ENCODE data around the gene VPS18. TPM values are rescaled to one million over a fixed set of nuclear protein-coding genes. Genes with fewer than 3 reads are reported as not detected.

The VPS18 gene, protein sequence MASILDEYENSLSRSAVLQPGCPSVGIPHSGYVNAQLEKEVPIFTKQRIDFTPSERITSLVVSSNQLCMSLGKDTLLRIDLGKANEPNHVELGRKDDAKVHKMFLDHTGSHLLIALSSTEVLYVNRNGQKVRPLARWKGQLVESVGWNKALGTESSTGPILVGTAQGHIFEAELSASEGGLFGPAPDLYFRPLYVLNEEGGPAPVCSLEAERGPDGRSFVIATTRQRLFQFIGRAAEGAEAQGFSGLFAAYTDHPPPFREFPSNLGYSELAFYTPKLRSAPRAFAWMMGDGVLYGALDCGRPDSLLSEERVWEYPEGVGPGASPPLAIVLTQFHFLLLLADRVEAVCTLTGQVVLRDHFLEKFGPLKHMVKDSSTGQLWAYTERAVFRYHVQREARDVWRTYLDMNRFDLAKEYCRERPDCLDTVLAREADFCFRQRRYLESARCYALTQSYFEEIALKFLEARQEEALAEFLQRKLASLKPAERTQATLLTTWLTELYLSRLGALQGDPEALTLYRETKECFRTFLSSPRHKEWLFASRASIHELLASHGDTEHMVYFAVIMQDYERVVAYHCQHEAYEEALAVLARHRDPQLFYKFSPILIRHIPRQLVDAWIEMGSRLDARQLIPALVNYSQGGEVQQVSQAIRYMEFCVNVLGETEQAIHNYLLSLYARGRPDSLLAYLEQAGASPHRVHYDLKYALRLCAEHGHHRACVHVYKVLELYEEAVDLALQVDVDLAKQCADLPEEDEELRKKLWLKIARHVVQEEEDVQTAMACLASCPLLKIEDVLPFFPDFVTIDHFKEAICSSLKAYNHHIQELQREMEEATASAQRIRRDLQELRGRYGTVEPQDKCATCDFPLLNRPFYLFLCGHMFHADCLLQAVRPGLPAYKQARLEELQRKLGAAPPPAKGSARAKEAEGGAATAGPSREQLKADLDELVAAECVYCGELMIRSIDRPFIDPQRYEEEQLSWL
- 39.4 and 42.5 TPM in 2 replicates for total RNA-seq (2014; rRNA removed; shearing (Covaris generic))
- 4.7 and 5.9 TPM in 2 replicates for polyA plus RNA-seq (2016; fragmentation: Nextera tagmentation; extraction: Ambion mirVana)
- long read RNA-seq, partial matches to known transcripts, result 1 of 4 reads
- long read RNA-seq, other reads (novel, unspliced or antisense), result 2 of 4 reads

DNA sequence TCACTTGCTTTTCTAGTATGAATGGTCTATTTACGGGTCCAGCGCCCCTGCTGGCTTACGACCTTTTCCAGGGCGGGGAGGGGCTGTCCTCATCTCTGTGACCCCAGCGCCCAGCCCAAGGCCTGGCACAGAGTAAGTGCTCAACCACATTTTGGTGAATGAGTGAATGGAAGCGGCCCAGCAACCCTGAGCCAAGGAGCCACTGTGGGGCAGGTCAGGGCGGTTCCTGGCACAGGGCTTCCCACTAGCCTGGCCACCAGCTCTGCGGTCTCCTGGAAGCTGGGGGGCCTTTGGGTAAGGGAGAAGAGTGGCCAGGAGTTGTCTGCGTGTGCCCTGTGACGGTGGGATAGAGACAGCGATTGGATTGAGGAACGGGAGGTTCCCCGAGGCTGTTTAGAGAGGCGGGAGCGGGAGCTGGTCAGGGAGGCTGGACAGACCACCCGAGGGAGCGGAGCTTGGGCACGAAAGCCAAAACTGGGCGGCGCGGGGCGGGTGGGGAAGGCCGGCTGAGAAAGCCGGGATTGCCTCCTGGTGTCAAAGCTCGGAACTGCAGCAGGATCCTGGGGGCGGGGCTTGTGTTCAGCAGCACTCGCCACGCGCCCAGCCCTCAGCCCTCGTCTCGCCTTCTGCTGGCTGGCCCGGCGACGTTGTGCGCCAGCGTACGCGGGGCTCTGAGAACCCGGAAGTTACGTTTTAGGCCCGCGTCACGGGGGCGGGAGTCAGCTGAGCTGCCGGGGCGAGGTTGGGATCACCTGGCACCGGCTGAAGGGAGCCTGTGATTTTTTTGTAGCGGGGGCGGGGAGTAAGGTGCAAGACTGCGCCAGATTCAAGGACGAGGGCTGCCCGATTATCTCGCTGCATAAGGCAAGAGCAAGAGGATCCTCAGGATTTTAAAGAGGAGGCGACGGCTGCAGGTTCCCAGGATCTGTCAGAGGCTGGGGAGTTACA, at the start of gene VPS18:
TSS of gene VPS18 (plus strand) at position 718 of the 948 bp plus-strand sequence. CDS start 319 bp downstream, outside the sequence.
- Mint-ChIP-seq H3K27me3 (ENCODE audit: insufficient read depth, low read depth, poor library complexity) (peaks cover 21% of the 10 kb centered on the region), H3K4me1 (peaks cover 9% of the 10 kb centered on the region), H3K4me3 (peak within 1 kb of the TSS; percentile 94), H3K27ac (peak within 1 kb of the TSS; percentile 98), H3K9me3 (no peaks in the 10 kb centered on the region; the same call in 2 of the 3 replicates), H3K36me3 (ENCODE audit: low read depth) (peaks cover 36% of the 10 kb centered on the region)
- TF ChIP-seq CREB1 (CRISPR knock-in tag; IDR thresholded peaks at IDR 0.05; ENCODE audit: low read depth) (peak; percentile 95), ZNF331 (CRISPR knock-in tag; IDR thresholded peaks at IDR 0.05; ENCODE audit: low read depth) (no peak), POLR2AphosphoS5 (IDR thresholded peaks at IDR 0.05; ENCODE audit: low read depth) (peak; percentile 47; the same call in 1 of the 2 replicates)
- TF ChIP-seq, protein P1, sequence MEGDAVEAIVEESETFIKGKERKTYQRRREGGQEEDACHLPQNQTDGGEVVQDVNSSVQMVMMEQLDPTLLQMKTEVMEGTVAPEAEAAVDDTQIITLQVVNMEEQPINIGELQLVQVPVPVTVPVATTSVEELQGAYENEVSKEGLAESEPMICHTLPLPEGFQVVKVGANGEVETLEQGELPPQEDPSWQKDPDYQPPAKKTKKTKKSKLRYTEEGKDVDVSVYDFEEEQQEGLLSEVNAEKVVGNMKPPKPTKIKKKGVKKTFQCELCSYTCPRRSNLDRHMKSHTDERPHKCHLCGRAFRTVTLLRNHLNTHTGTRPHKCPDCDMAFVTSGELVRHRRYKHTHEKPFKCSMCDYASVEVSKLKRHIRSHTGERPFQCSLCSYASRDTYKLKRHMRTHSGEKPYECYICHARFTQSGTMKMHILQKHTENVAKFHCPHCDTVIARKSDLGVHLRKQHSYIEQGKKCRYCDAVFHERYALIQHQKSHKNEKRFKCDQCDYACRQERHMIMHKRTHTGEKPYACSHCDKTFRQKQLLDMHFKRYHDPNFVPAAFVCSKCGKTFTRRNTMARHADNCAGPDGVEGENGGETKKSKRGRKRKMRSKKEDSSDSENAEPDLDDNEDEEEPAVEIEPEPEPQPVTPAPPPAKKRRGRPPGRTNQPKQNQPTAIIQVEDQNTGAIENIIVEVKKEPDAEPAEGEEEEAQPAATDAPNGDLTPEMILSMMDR (conservative IDR thresholded peaks at IDR 0.05; ENCODE audit: low read depth in 2 of 2), result peak; percentile 48 to 93
- Histone ChIP-seq H3K4me1 (ENCODE audit: insufficient read depth) (0 out of 2 replicates have a peak, but pooled peaks cover 4% of the 10 kb centered on the region), H3K36me3 (ENCODE audit: insufficient read depth) (peaks cover 19% of the 10 kb centered on the region), H3K79me2 (replicated peaks; ENCODE audit: insufficient read depth) (peaks cover 25% of the 10 kb centered on the region), H3K4me3 (peak within 1 kb of the TSS; percentile 91), H3K4me2 (peak within 1 kb of the TSS; percentile 99), H4K20me1 (replicated peaks; ENCODE audit: insufficient read depth) (no peaks in the 10 kb centered on the region; the same call in none of the 2 replicates), H3K27me3 (ENCODE audit: insufficient read depth) (peaks cover 7% of the 10 kb centered on the region; the same call in 1 of the 2 replicates), H3K9me2 (ENCODE audit: insufficient read depth) (no peaks in the 10 kb centered on the region), H3F3A (replicated peaks; ENCODE audit: low read depth) (no peaks in the 10 kb centered on the region; the same call in 1 of the 2 replicates), H2AFZ (peak within 1 kb of the TSS; percentile 100), H3K27ac (ENCODE audit: low read depth) (peak within 1 kb of the TSS; percentile 95)
- ATAC-seq, result peak; percentile 91
- peak; percentile 99 for DNase-seq (ENCODE audit: low spot score)

DNA sequence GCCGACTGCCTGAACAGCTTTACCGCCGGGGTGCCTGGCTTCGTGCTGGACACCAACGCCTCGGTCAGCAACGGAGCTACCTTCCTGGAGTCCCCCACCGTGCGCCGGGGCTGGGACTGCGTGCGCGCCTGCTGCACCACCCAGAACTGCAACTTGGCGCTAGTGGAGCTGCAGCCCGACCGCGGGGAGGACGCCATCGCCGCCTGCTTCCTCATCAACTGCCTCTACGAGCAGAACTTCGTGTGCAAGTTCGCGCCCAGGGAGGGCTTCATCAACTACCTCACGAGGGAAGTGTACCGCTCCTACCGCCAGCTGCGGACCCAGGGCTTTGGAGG, 49.6 kb upstream of the VPS18 start:
- H3K4me1 ChIP-seq (ENCODE audit: insufficient read depth), result peaks cover 36% of the 10 kb centered on the region
- peak overlapping the region; percentile 97 for H3K4me3 ChIP-seq
- peaks cover 32% of the 10 kb centered on the region for H4K20me1 ChIP-seq (replicated peaks; ENCODE audit: insufficient read depth)
- peaks cover 54% of the 10 kb centered on the region for H3K79me2 ChIP-seq (replicated peaks; ENCODE audit: insufficient read depth)
- peaks cover 24% of the 10 kb centered on the region for H3K27me3 Mint-ChIP-seq (ENCODE audit: insufficient read depth, low read depth, poor library complexity)
- DNase-seq (ENCODE audit: low spot score) (peak; percentile 59), ATAC-seq (peak; percentile 33)
- H3F3A ChIP-seq (replicated peaks; ENCODE audit: low read depth), result peaks cover 7% of the 10 kb centered on the region; the same call in 1 of the 2 replicates
- H3K36me3 Mint-ChIP-seq (ENCODE audit: low read depth), result peaks cover 43% of the 10 kb centered on the region
- TF ChIP-seq ZNF331 (CRISPR knock-in tag; IDR thresholded peaks at IDR 0.05; ENCODE audit: low read depth) (no peak), POLR2AphosphoS5 (IDR thresholded peaks at IDR 0.05; ENCODE audit: low read depth) (no peak), EZH2 (IDR thresholded peaks at IDR 0.05; ENCODE audit: low read depth, unreplicated experiment) (no peak)
- TF ChIP-seq, protein P2, sequence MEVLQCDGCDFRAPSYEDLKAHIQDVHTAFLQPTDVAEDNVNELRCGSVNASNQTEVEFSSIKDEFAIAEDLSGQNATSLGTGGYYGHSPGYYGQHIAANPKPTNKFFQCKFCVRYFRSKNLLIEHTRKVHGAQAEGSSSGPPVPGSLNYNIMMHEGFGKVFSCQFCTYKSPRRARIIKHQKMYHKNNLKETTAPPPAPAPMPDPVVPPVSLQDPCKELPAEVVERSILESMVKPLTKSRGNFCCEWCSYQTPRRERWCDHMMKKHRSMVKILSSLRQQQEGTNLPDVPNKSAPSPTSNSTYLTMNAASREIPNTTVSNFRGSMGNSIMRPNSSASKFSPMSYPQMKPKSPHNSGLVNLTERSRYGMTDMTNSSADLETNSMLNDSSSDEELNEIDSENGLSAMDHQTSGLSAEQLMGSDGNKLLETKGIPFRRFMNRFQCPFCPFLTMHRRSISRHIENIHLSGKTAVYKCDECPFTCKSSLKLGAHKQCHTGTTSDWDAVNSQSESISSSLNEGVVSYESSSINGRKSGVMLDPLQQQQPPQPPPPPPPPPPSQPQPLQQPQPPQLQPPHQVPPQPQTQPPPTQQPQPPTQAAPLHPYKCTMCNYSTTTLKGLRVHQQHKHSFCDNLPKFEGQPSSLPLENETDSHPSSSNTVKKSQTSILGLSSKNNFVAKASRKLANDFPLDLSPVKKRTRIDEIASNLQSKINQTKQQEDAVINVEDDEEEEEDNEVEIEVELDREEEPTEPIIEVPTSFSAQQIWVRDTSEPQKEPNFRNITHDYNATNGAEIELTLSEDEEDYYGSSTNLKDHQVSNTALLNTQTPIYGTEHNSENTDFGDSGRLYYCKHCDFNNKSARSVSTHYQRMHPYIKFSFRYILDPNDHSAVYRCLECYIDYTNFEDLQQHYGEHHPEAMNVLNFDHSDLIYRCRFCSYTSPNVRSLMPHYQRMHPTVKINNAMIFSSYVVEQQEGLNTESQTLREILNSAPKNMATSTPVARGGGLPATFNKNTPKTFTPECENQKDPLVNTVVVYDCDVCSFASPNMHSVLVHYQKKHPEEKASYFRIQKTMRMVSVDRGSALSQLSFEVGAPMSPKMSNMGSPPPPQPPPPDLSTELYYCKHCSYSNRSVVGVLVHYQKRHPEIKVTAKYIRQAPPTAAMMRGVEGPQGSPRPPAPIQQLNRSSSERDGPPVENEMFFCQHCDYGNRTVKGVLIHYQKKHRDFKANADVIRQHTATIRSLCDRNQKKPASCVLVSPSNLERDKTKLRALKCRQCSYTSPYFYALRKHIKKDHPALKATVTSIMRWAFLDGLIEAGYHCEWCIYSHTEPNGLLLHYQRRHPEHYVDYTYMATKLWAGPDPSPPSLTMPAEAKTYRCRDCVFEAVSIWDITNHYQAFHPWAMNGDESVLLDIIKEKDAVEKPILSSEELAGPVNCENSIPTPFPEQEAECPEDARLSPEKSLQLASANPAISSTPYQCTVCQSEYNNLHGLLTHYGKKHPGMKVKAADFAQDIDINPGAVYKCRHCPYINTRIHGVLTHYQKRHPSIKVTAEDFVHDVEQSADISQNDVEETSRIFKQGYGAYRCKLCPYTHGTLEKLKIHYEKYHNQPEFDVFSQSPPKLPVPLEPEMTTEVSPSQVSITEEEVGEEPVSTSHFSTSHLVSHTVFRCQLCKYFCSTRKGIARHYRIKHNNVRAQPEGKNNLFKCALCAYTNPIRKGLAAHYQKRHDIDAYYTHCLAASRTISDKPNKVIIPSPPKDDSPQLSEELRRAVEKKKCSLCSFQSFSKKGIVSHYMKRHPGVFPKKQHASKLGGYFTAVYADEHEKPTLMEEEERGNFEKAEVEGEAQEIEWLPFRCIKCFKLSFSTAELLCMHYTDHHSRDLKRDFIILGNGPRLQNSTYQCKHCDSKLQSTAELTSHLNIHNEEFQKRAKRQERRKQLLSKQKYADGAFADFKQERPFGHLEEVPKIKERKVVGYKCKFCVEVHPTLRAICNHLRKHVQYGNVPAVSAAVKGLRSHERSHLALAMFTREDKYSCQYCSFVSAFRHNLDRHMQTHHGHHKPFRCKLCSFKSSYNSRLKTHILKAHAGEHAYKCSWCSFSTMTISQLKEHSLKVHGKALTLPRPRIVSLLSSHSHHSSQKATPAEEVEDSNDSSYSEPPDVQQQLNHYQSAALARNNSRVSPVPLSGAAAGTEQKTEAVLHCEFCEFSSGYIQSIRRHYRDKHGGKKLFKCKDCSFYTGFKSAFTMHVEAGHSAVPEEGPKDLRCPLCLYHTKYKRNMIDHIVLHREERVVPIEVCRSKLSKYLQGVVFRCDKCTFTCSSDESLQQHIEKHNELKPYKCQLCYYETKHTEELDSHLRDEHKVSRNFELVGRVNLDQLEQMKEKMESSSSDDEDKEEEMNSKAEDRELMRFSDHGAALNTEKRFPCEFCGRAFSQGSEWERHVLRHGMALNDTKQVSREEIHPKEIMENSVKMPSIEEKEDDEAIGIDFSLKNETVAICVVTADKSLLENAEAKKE (CRISPR knock-in tag; IDR thresholded peaks at IDR 0.05), result no peak
- peak overlapping the region; percentile 99 for H3K4me3 Mint-ChIP-seq
- 0 out of 3 replicates have a peak, but pooled peaks cover 3% of the 10 kb centered on the region for H3K9me3 Mint-ChIP-seq
- 0 out of 2 replicates have a peak, but pooled peaks cover 4% of the 10 kb centered on the region for H3K27me3 ChIP-seq (ENCODE audit: insufficient read depth)
- H3K27ac ChIP-seq (ENCODE audit: low read depth), result peak overlapping the region; percentile 74; the same call in 1 of the 2 replicates
- H3K27ac Mint-ChIP-seq, result peak overlapping the region; percentile 95
- H3K36me3 ChIP-seq (ENCODE audit: insufficient read depth), result peaks cover 2% of the 10 kb centered on the region
- H3K9me2 ChIP-seq (ENCODE audit: insufficient read depth), result no peaks in the 10 kb centered on the region
- H2AFZ ChIP-seq, result peak overlapping the region; percentile 74
- H3K4me2 ChIP-seq, result peak overlapping the region; percentile 100
- peaks cover 42% of the 10 kb centered on the region for H3K4me1 Mint-ChIP-seq
